Brain microvascular endothelial cell (primary cell): Measurements from ENCODE around the gene KLF16.

Source experiments
- DNase-seq: peaks from one replicate; pipeline ENCODE4 v3.0.0-alpha.2; 2020
- H3K27ac ChIP-seq: fragments of 250-450 bp; sonication (Bioruptor Pico); 2 replicates; pipeline ENCODE4 v1.5.1; 2020; ENCODE audit warnings: mild to moderate bottlenecking, moderate library complexity
- H3K27me3 ChIP-seq: fragments of 250-450 bp; sonication (Bioruptor Pico); replicated peaks from 2 replicates; pipeline ENCODE4 v1.5.1; 2020; ENCODE audit warnings: mild to moderate bottlenecking
- H3K36me3 ChIP-seq: fragments of 250-450 bp; sonication (Bioruptor Pico); replicated peaks from 2 replicates; pipeline ENCODE4 v1.5.1; 2020; ENCODE audit warnings: mild to moderate bottlenecking
- H3K4me3 ChIP-seq: 2 replicates; pipeline ENCODE4 v1.5.1; 2011; ENCODE audit warnings: low read depth, mild to moderate bottlenecking, control low read depth, low read length, moderate library complexity
- in situ Hi-C: cut with HindIII; loops from 2 replicates; pipeline ENCODE4 v1.10.0; 2017; ENCODE audit warnings: low sequenced_read_pairs, low pct_ligation_motif_present
- TF ChIP-seq, protein P1 (sequence below): IDR thresholded peaks from 2 replicates; pipeline ENCODE4 v1.5.1; 2011; ENCODE audit warnings: low read depth, mild to moderate bottlenecking, moderate library complexity, low read length, control low read depth, inconsistent platforms; ENCODE audit errors: missing control alignments

The KLF16 gene

DNA sequence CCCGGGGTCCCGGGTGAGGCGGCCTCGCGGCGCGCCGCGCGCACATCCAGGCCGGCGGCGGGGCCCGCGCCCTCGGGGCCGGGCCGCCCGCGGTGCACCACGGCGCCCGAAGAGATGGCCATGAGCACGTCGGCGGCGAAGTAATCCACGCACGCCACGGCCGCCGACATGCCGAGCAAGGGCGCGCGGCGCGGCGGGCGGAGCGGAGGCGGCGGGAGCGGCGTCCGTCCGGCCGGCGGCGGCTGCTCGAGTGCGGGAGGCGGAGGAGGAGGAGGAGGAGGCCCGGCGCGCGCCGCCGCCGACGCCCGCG lies at the start of gene KLF16:
KLF16 (minus strand) TSS at position 252 of the 310 bp plus-strand sequence; CDS start at position 170, 82 bp downstream.
- DNase-seq: no peak
- TF ChIP-seq, protein P1, sequence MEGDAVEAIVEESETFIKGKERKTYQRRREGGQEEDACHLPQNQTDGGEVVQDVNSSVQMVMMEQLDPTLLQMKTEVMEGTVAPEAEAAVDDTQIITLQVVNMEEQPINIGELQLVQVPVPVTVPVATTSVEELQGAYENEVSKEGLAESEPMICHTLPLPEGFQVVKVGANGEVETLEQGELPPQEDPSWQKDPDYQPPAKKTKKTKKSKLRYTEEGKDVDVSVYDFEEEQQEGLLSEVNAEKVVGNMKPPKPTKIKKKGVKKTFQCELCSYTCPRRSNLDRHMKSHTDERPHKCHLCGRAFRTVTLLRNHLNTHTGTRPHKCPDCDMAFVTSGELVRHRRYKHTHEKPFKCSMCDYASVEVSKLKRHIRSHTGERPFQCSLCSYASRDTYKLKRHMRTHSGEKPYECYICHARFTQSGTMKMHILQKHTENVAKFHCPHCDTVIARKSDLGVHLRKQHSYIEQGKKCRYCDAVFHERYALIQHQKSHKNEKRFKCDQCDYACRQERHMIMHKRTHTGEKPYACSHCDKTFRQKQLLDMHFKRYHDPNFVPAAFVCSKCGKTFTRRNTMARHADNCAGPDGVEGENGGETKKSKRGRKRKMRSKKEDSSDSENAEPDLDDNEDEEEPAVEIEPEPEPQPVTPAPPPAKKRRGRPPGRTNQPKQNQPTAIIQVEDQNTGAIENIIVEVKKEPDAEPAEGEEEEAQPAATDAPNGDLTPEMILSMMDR: no peak
- Histone ChIP-seq H3K36me3 (no peaks in the 10 kb centered on the region), H3K4me3 (peak within 1 kb of the TSS; percentile 83), H3K27me3 (no peaks in the 10 kb centered on the region), H3K27ac (peak within 1 kb of the TSS; percentile 85)
- in situ Hi-C loops: no loop called here

DNA sequence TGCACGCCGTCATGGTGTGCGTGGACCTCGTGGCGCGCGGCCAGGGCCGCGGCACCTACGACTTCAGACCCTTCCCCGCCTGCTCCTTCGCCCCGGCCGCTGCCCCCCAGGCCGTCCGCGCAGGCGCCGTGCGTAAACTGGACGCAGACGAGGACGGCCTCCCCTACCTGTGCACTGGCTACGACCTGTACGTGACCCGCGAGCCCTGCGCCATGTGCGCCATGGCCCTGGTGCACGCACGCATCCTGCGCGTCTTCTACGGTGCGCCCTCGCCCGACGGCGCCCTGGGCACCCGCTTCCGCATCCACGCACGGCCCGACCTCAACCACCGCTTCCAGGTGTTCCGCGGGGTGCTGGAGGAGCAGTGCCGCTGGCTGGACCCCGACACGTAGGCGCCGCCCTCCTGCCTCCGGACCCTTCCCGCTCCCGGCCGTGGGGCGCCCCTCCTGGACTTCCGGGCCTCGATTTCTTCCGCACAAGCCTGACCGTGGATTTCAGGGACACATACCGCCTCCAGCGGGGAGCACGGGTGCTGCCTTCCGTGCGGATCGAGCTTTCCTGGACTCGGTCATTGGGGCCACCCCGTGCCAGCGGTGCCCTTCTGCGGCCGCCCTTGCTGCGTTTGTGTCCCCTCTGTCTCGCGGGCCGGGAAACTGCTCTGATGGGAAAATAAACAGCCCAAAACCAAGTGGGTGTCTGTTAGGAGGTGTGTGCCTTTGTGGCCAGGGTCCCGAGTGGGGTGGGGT lies 49.6 kb upstream of the KLF16 start:
- in situ Hi-C loops: no loop called here
- peaks cover 26% of the 10 kb centered on the region for H3K36me3 ChIP-seq

DNA sequence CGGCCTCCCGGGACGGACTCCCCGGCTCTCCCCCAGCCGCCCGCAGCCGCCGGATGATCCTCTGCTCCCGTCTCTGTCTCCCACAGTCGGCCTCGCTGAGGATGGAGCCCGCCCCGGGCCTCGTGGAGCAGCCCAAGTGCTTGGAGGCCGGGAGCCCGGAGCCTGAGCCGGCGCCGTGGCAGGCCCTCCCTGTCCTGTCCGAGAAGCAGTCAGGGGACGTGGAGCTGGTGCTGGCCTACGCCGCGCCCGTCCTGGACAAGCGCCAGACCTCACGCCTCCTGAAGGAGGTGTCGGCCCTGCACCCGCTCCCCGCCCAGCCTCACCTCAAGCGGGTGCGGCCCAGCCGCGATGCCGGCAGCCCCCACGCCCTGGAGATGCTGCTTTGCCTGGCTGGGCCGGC lies 48.6 kb upstream of the KLF16 start:
- in situ Hi-C loops: no loop called here
- peaks cover 22% of the 10 kb centered on the region for H3K36me3 ChIP-seq
- DNase-seq: no peak
- H3K27me3 ChIP-seq: no peaks in the 10 kb centered on the region
- TF ChIP-seq, protein P1: no peak
- no peak overlapping the region for H3K4me3 ChIP-seq
- H3K27ac ChIP-seq: no peak overlapping the region

More for the DNA sequence above, 49.6 kb upstream of the KLF16 start:
- Histone ChIP-seq H3K4me3 (no peak overlapping the region), H3K27ac (no peak overlapping the region), H3K27me3 (no peaks in the 10 kb centered on the region)
- no peak for DNase-seq
- TF ChIP-seq, protein P1: no peak

DNA sequence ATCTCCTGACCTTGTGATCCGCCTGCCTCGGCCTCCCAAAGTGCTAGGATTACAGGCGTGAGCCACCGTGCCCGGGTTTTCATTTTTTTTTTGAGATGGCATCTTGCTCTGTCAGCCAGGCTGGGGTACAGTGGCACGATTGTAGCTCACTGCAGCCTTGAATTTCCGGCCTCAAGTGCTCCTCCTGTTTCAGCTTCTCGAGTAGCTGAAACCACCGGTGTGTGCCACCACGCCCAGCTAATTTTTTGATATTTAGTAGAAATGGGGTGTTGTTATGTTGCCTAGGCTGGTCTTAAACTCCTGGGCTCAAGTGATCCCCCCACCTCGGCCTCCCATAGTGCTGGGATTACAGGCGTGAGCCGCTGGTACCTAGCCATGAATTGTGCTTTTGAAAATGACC lies 47.7 kb upstream of the KLF16 start:
- DNase-seq: no peak
- in situ Hi-C loops: no loop called here
- H3K27me3 ChIP-seq: no peaks in the 10 kb centered on the region
- TF ChIP-seq, protein P1: no peak
- no peak overlapping the region for H3K4me3 ChIP-seq
- peaks cover 22% of the 10 kb centered on the region for H3K36me3 ChIP-seq
- H3K27ac ChIP-seq: no peak overlapping the region

DNA sequence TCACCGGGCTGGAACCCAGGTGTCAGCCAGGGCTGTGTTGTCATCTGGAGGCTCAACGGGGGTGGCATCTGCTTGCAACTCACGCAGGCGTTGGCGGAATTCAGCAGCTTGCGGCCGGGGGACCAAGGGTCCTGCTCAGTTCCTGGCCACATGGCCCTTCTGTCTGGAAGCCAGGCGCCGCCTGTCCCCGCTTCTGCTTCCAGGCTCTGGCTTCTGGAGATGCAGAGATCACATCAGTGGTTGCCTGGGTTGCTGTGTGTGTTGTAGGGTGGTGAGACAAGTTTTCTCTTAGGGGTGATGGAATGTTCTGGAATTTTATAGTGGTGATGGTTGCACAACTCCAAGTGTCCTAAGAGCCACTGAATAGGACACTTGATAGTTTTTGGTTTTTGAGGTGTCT lies 46.8 kb upstream of the KLF16 start:
- Histone ChIP-seq H3K4me3 (no peak overlapping the region), H3K36me3 (peaks cover 21% of the 10 kb centered on the region), H3K27me3 (no peaks in the 10 kb centered on the region), H3K27ac (no peak overlapping the region)
- TF ChIP-seq, protein P1: no peak
- in situ Hi-C loops: no loop called here
- peak; percentile 13 for DNase-seq

DNA sequence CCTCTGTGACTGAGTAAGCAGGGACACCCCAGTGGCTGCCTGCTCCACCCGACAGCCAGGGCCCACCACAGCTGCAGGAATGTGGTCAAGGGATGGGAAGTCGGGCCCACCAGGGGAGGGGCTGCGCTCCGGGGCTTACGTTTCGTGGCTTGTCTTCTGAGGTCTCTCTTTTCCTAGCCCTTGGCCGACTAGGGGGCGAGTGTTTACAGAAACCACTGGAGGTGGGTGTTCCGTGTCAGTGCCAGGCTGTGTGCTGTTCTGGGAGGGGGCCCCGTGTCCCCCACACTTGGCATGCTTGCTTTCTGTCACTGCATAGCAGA lies 46.3 kb upstream of the KLF16 start:
- no peak overlapping the region for H3K27ac ChIP-seq
- H3K27me3 ChIP-seq: no peaks in the 10 kb centered on the region
- H3K36me3 ChIP-seq: peaks cover 20% of the 10 kb centered on the region
- no peak for DNase-seq
- no peak overlapping the region for H3K4me3 ChIP-seq
- in situ Hi-C loops: no loop called here
- TF ChIP-seq, protein P1: no peak
